K562 (cell line): ENCODE data around the gene FAM171A1. TPM values are rescaled to one million over a fixed set of nuclear protein-coding genes. Genes with fewer than 3 reads are reported as not detected.
A peak's percentile ranks its signal among the peaks of the same experiment; 100 is the strongest.

ENCODE experiments used
- ATAC-seq: fragments of 200-7000 bp; cut with Tn5 transposase; 3 replicates; pipeline ENCODE4 v1.9.1; 2020; ENCODE audit warnings: moderate library complexity
- BruUV-seq: library from RNA; stranded (reverse); fragments of 400-500 nt; replicated peaks from 2 replicates; lab custom pipeline; 2021; lab: Mats Ljungman, UMichigan
- CTCF ChIA-PET: fragments of 300-600 bp; formaldehyde crosslinking; extraction: SDS; loops from one replicate; lab custom pipeline; 2021; ENCODE audit warnings: low intra/inter-chr PET ratio; lab: Yijun Ruan, JAX
- POLR2A ChIA-PET: fragments of 300-600, 350-650 bp; sonication (Branson Sonifier 250); formaldehyde crosslinking; extraction: SDS; loops from one replicate; lab custom pipeline; 2021; ENCODE audit warnings: antibody characterized with exemption, inconsistent platforms; lab: Yijun Ruan, JAX
- DNase-seq, 4 experiments: peaks; one replicate each; pipeline versions ENCODE4 v3.0.0 to v3.0.0-alpha.2; 2011 to 2018; ENCODE audit warnings: low spot score in 3 of 4, mixed read lengths in 3 of 4; ENCODE audit errors: extremely low read depth in 1 of 4
- FAIRE-seq: peaks from 2 replicates; lab custom pipeline; 2011; peaks lifted over from hg19 to GRCh38; lab: Jason Lieb, UNC
- H2AFZ ChIP-seq: 2 replicates; pipeline ENCODE4 v1.6.0; 2011; ENCODE audit warnings: low read depth, low read length, control low read depth, inconsistent platforms
- H3K27ac ChIP-seq: fragments of 200-600 bp; 3 replicates; pipeline ENCODE4 v1.8.0; 2011; ENCODE audit warnings: low read depth, mild to moderate bottlenecking, control low read depth, inconsistent platforms, low read length, moderate library complexity, mixed read lengths; ENCODE audit errors: extremely low read depth
- H3K27me3 ChIP-seq, 2 experiments: fragments of 300-600 bp in 1 of 2; 2 replicates in 1 of 2; 3 replicates in 1 of 2; pipeline versions ENCODE4 v1.6.0 to v1.8.0; 2011; ENCODE audit warnings: inconsistent platforms in 2 of 2, low read length in 2 of 2, mild to moderate bottlenecking in 1 of 2, mixed read lengths in 1 of 2, moderate library complexity in 1 of 2; ENCODE audit not compliant: control insufficient read depth in 2 of 2, insufficient read depth in 2 of 2
- H3K36me3 ChIP-seq: fragments of 300-600 bp; 3 replicates; pipeline ENCODE4 v1.8.0; 2011; ENCODE audit warnings: mild to moderate bottlenecking, low read length, inconsistent platforms; ENCODE audit not compliant: control insufficient read depth, insufficient read depth
- H3K4me1 ChIP-seq, 2 experiments: fragments of 200-600 bp in 1 of 2; replicated peaks in 1 of 2; 2 replicates in 1 of 2; 3 replicates in 1 of 2; pipeline versions ENCODE4 v1.5.1 to v1.8.0; 2011; ENCODE audit warnings: inconsistent platforms in 2 of 2, low read length in 2 of 2, mild to moderate bottlenecking in 1 of 2, mixed read lengths in 1 of 2, moderate library complexity in 1 of 2; ENCODE audit not compliant: control insufficient read depth in 2 of 2, insufficient read depth in 2 of 2
- H3K4me2 ChIP-seq: 2 replicates; pipeline ENCODE4 v1.6.1; 2011; ENCODE audit warnings: low read length, control low read depth, inconsistent platforms, mixed read lengths; ENCODE audit not compliant: insufficient read depth
- H3K4me3 ChIP-seq: fragments of 200-600 bp; sonication (generic), shearing (Covaris generic); 2 replicates; pipeline ENCODE4 v1.5.1; 2016; ENCODE audit warnings: control low read depth, inconsistent platforms
- H3K79me2 ChIP-seq: fragments of 200-600 bp; 3 replicates; pipeline ENCODE4 v1.8.0; 2011; ENCODE audit warnings: low read length, inconsistent platforms; ENCODE audit not compliant: control insufficient read depth, insufficient read depth
- H3K9ac ChIP-seq, 2 experiments: 2 replicates each; pipeline versions ENCODE4 v1.6.0 to v1.6.1; 2011; ENCODE audit warnings: low read depth in 2 of 2, low read length in 2 of 2, control low read depth in 1 of 2, inconsistent platforms in 1 of 2, mild to moderate bottlenecking in 1 of 2, mixed read lengths in 1 of 2; ENCODE audit not compliant: insufficient read depth in 1 of 2
- H3K9me1 ChIP-seq: one replicate; pipeline ENCODE4 v1.6.0; 2011; ENCODE audit warnings: inconsistent platforms, mild to moderate bottlenecking, low read length, moderate library complexity; ENCODE audit not compliant: control insufficient read depth, insufficient read depth
- H3K9me3 ChIP-seq: replicated peaks from 2 replicates; pipeline ENCODE4 v1.5.1; 2011; ENCODE audit warnings: low read depth, low read length, inconsistent platforms; ENCODE audit not compliant: control insufficient read depth, insufficient read depth
- H4K20me1 ChIP-seq: replicated peaks from 2 replicates; pipeline ENCODE4 v1.6.1; 2011; ENCODE audit warnings: low read length, inconsistent platforms, mixed read lengths; ENCODE audit not compliant: control insufficient read depth, insufficient read depth
- ARID2 ChIP-seq: fragments of 450-650 bp; IDR thresholded peaks from 2 replicates; pipeline ENCODE4 v1.6.1; 2017; ENCODE audit warnings: antibody characterized with exemption, mild to moderate bottlenecking
- BRCA1 ChIP-seq, 2 experiments: fragments of 450-650 bp in 1 of 2; sonication (generic) in 1 of 2; formaldehyde crosslinking in 1 of 2; IDR thresholded peaks; 2 replicates each; pipeline versions ENCODE4 v1.5.0 to v1.6.1; 2017 to 2020; ENCODE audit warnings: mild to moderate bottlenecking in 1 of 2, missing genetic modification reagents in 1 of 2
- CCAR2 ChIP-seq: fragments of 200-400 bp; formaldehyde crosslinking; IDR thresholded peaks from 2 replicates; pipeline ENCODE4 v1.6.1; 2017; ENCODE audit warnings: mild to moderate bottlenecking, low read depth, low read length
- DIDO1 ChIP-seq: fragments of 450-650 bp; IDR thresholded peaks from 2 replicates; pipeline ENCODE4 v1.6.1; 2016; ENCODE audit warnings: low read depth, missing biosample characterization, missing genetic modification characterization
- FOXO4 ChIP-seq: fragments of 450-650 bp; formaldehyde crosslinking; IDR thresholded peaks from 2 replicates; pipeline ENCODE4 v1.4.0; 2020; ENCODE audit warnings: mild to moderate bottlenecking, moderate library complexity
- ILK ChIP-seq: fragments of 450-650 bp; IDR thresholded peaks from 2 replicates; pipeline ENCODE4 v1.6.1; 2016; ENCODE audit warnings: missing genetic modification characterization, low read depth, mild to moderate bottlenecking, missing compliant biosample characterization, moderate library complexity, borderline replicate concordance
- MYNN ChIP-seq, 2 experiments: sonication (generic); formaldehyde crosslinking in 1 of 2; IDR thresholded peaks; 2 replicates each; pipeline versions ENCODE4 v1.5.0 to v1.6.1; 2016 to 2020; ENCODE audit warnings: antibody characterized with exemption in 1 of 2, missing genetic modification reagents in 1 of 2
- NFE2L1 ChIP-seq: fragments of 450-650 bp; IDR thresholded peaks from 2 replicates; pipeline ENCODE4 v1.6.1; 2016; ENCODE audit warnings: missing genetic modification characterization, low read depth, mild to moderate bottlenecking, missing compliant biosample characterization, moderate library complexity, borderline replicate concordance
- NFIX ChIP-seq: fragments of 250-450 bp; sonication (Bioruptor Pico); IDR thresholded peaks from 2 replicates; pipeline ENCODE4 v1.4.0; 2020; ENCODE audit warnings: low read depth, mild to moderate bottlenecking, moderate library complexity
- PRPF4 ChIP-seq: fragments of 200-400 bp; formaldehyde crosslinking; IDR thresholded peaks from one replicate; pipeline ENCODE4 v1.6.1; 2017; ENCODE audit warnings: low read length, low read depth, mild to moderate bottlenecking; ENCODE audit not compliant: insufficient read depth, poor library complexity, severe bottlenecking
- PTTG1 ChIP-seq: fragments of 450-650 bp; IDR thresholded peaks from 2 replicates; pipeline ENCODE4 v1.6.1; 2016; ENCODE audit warnings: low read depth, mild to moderate bottlenecking, missing genetic modification characterization, missing compliant biosample characterization
- TBP ChIP-seq: optimal IDR thresholded peaks from 2 replicates; pipeline ENCODE3; 2011; ENCODE audit warnings: low read depth, low read length, improper control_type of control experiment
- WHSC1 ChIP-seq: IDR thresholded peaks from one replicate; pipeline ENCODE4 v1.6.1; 2012; ENCODE audit warnings: low read length, control low read depth, inconsistent platforms
- ZNF780A ChIP-seq: fragments of 250-450 bp; sonication (Bioruptor Pico); IDR thresholded peaks from 2 replicates; pipeline ENCODE4 v1.5.0; 2021; ENCODE audit warnings: mild to moderate bottlenecking
- WGBS: fragments of 100-300 bp; shearing (Covaris generic); methylation state at CpG from one replicate; pipeline ENCODE4 v1.1.6; 2016; ENCODE audit warnings: low coverage, mixed read lengths; ENCODE audit not compliant: insufficient coverage; ENCODE audit errors: missing lambda C conversion rate; 5-methylcytosine and 5-hydroxymethylcytosine counted together
- in situ Hi-C: fragments of 300-500 bp; cut with MboI; formaldehyde crosslinking; loops from 4 replicates; pipeline ENCODE4 v1.15.0; 2018; ENCODE audit warnings: inconsistent platforms, mixed read lengths
- intact Hi-C: fragments of 100-400 bp; cut with micrococcal nuclease; formaldehyde crosslinking; loops from 2 replicates; pipeline ENCODE4 v1.14.2; 2022
- polyA plus RNA-seq, 8 experiments: library from polyadenylated mRNA; depleted of rRNA in 4 of 8; stranded (reverse) in 5 of 8; unstranded in 3 of 8; fragments of >200 nt; fragmentation: Nextera tagmentation in 2 of 8; fragmentation: Illumina TruSeq in 1 of 8; extraction: Ambion mirVana in 2 of 8; extraction: Trizol in 1 of 8; gene quantifications; 2 replicates each; pipeline versions ENCODE4 v1.2.1 to v1.2.3, GENCODE V29; 2011 to 2014; ENCODE audit warnings: inconsistent platforms in 1 of 8, missing spikeins in 1 of 8
- total RNA-seq, 7 experiments: library from RNA; depleted of rRNA in 6 of 7; stranded (reverse); fragments of >200 nt in 6 of 7; fragmentation: Illumina TruSeq in 2 of 7; extraction: Trizol in 2 of 7; gene quantifications; 2 replicates each; pipeline versions ENCODE4 v1.2.1 to v1.2.3, GENCODE V29; 2011 to 2021; ENCODE audit warnings: low replicate concordance in 1 of 7
- TF ChIP-seq, protein P1 (sequence below): fragments of 250-450 bp; sonication (Bioruptor Pico); IDR thresholded peaks from 2 replicates; pipeline ENCODE4 v1.5.0; 2021
- TF ChIP-seq, protein P2 (sequence below), 2 experiments: fragments of 150-350 bp in 1 of 2; IDR thresholded peaks; 2 replicates each; pipeline ENCODE4 v1.6.1; 2012 to 2016; ENCODE audit warnings: low read depth in 2 of 2, low read length in 2 of 2, mild to moderate bottlenecking in 1 of 2, moderate library complexity in 1 of 2

FAM171A1 gene
- total and polyA plus RNA-seq, 9 of the 15 experiments (the other 6 are each of a cell fraction or from before 2014, with no cell fraction given): 0.51 to 8.2 (median 4.8) TPM

- ChIA-PET POLR2A (interaction anchor here (1.3 kb wide), 1 partner anchor 8 kb away, joined by 3 read pairs; no protein-coding TSS in a partner anchor), CTCF (interaction anchor here (0.6 kb wide), 1 partner anchor 60 kb away, joined by 6 read pairs; no protein-coding TSS in a partner anchor)
- Histone ChIP-seq H3K27ac (no peak overlapping the region), H4K20me1 (no peaks in the 10 kb centered on the region), H3K9me3 (no peaks in the 10 kb centered on the region), H3K79me2 (no peaks in the 10 kb centered on the region), H3K4me3 (no peak overlapping the region), H3K4me2 (no peak overlapping the region), H3K27me3 (peaks cover 0 to 23% of the 10 kb centered on the region in 2 experiments; a peak in 3 of 5 replicates), H2AFZ (no peak overlapping the region), H3K36me3 (no peaks in the 10 kb centered on the region), H3K9ac (no peak overlapping the region), H3K4me1 (no peaks in the 10 kb centered on the region; a peak in 1 of 5 replicates), H3K9me1 (no peaks in the 10 kb centered on the region)
- BruUV-seq: no TSS peak
- FAIRE-seq: no peak
- ATAC-seq: no peak
- peak in 2 of 4 experiments; percentile 15 to 22 for DNase-seq
- intact Hi-C loops: no loop called here
- in situ Hi-C loops: no loop called here
- WGBS: 24% methylated on average over 3 of the region's 3 CpGs
- TF ChIP-seq PRPF4 (no peak), ARID2 (no peak), BRCA1 (IDR thresholded peaks at IDR 0.05) (no peak), BRCA1 (CRISPR knock-in tag; IDR thresholded peaks at IDR 0.05) (no peak), CCAR2 (no peak), WHSC1 (no peak), FOXO4 (CRISPR knock-in tag) (no peak), MYNN (IDR thresholded peaks at IDR 0.05) (no peak), MYNN (CRISPR knock-in tag; IDR thresholded peaks at IDR 0.05) (no peak), ZNF780A (CRISPR knock-in tag) (no peak), TBP (no peak), NFIX (no peak), PTTG1 (tag) (no peak), DIDO1 (no peak), ILK (tag) (no peak), NFE2L1 (no peak)
- TF ChIP-seq, protein P1, sequence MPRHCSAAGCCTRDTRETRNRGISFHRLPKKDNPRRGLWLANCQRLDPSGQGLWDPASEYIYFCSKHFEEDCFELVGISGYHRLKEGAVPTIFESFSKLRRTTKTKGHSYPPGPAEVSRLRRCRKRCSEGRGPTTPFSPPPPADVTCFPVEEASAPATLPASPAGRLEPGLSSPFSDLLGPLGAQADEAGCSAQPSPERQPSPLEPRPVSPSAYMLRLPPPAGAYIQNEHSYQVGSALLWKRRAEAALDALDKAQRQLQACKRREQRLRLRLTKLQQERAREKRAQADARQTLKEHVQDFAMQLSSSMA (CRISPR knock-in tag): no peak
- TF ChIP-seq, protein P2, sequence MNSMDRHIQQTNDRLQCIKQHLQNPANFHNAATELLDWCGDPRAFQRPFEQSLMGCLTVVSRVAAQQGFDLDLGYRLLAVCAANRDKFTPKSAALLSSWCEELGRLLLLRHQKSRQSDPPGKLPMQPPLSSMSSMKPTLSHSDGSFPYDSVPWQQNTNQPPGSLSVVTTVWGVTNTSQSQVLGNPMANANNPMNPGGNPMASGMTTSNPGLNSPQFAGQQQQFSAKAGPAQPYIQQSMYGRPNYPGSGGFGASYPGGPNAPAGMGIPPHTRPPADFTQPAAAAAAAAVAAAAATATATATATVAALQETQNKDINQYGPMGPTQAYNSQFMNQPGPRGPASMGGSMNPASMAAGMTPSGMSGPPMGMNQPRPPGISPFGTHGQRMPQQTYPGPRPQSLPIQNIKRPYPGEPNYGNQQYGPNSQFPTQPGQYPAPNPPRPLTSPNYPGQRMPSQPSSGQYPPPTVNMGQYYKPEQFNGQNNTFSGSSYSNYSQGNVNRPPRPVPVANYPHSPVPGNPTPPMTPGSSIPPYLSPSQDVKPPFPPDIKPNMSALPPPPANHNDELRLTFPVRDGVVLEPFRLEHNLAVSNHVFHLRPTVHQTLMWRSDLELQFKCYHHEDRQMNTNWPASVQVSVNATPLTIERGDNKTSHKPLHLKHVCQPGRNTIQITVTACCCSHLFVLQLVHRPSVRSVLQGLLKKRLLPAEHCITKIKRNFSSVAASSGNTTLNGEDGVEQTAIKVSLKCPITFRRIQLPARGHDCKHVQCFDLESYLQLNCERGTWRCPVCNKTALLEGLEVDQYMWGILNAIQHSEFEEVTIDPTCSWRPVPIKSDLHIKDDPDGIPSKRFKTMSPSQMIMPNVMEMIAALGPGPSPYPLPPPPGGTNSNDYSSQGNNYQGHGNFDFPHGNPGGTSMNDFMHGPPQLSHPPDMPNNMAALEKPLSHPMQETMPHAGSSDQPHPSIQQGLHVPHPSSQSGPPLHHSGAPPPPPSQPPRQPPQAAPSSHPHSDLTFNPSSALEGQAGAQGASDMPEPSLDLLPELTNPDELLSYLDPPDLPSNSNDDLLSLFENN (IDR thresholded peaks at IDR 0.05; ENCODE audit: low read depth in 2 of 2, low read length in 2 of 2): no peak
These were observed 150.6 kb downstream of the FAM171A1 start for GRCh38 chr10:15220445-15220844.
